Rectal smooth muscle tissue (tissue), 1 donor: ENCODE data around the gene GOLGA2.
"Not testable (repeated sequence)": the region's sequence is repeated elsewhere in the genome, so short reads cannot be mapped to it uniquely, and the experiment has no call there.

Source experiments
- H3K27ac ChIP-seq: one replicate; pipeline ENCODE4 v1.7.0; 2013; ENCODE audit warnings: low read depth, low read length, inconsistent platforms
- H3K27me3 ChIP-seq: one replicate; pipeline ENCODE4 v1.7.0; 2013; ENCODE audit warnings: low read length; ENCODE audit not compliant: control insufficient read depth, insufficient read depth
- H3K36me3 ChIP-seq: one replicate; pipeline ENCODE4 v1.7.0; 2013; ENCODE audit warnings: low read length; ENCODE audit not compliant: control insufficient read depth, insufficient read depth
- H3K4me1 ChIP-seq: one replicate; pipeline ENCODE4 v1.7.0; 2013; ENCODE audit warnings: low read length; ENCODE audit not compliant: control insufficient read depth, insufficient read depth
- H3K4me3 ChIP-seq: one replicate; pipeline ENCODE4 v1.7.0; 2013; ENCODE audit warnings: low read length
- H3K9ac ChIP-seq: one replicate; pipeline ENCODE4 v1.7.0; 2013; ENCODE audit warnings: low read length

GOLGA2 gene

DNA sequence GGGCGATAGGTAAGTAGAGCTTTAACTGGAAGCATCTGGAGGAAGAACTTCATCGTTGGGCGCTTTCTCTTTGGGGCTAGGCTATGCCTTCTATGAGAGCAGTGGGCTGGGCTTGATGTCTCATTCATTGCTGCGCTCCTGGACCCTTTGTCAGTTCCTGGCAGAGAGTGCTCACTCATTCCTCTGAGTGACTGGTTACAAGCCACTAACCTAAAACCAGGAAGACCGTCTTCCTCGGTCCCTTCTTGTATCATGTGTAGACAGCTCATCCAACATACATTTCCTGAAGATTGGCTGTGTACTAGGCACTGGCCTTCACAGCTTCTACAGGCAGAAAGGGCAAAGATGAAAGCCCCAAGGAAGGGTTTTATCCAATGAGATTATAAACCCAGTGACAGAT, 6.7 kb upstream of the GOLGA2 start:
- H3K36me3 ChIP-seq, result peaks cover 4% of the 10 kb centered on the region
- no peak overlapping the region for H3K9ac ChIP-seq
- H3K27me3 ChIP-seq, result no peaks in the 10 kb centered on the region
- no peak overlapping the region for H3K27ac ChIP-seq
- H3K4me3 ChIP-seq, result no peak overlapping the region
- H3K4me1 ChIP-seq, result no peaks in the 10 kb centered on the region

DNA sequence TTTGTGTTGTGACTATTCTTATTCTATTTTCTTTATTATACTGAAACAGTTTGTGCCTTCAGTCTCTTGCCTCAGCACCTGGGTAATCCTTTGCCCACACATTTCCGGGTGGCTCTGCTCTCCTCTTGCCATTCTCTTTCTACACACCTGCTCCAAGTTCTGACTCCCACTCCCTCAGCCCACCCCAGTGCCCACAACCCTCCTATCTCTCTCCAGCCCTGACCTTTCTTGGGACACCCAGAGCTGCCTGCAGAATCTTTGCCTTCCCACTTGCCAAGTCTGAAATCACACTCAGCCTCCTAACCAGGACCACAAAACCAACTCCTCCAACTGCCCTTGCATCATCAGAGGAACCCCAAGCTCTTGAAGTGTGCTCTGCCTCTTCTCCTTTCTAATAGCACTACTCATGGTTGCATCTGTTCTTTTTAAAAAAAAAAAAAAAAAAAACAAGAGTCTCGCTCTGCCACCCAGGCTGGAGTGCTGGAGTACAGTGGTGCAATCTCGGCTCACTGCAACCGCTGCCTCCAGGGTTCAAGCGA, 4.3 kb upstream of the GOLGA2 start:
- peaks cover 3% of the 10 kb centered on the region for H3K4me1 ChIP-seq
- H3K9ac ChIP-seq, result no peak overlapping the region
- H3K27me3 ChIP-seq, result no peaks in the 10 kb centered on the region
- H3K27ac ChIP-seq, result no peak overlapping the region
- H3K4me3 ChIP-seq, result no peak overlapping the region
- no peaks in the 10 kb centered on the region for H3K36me3 ChIP-seq

DNA sequence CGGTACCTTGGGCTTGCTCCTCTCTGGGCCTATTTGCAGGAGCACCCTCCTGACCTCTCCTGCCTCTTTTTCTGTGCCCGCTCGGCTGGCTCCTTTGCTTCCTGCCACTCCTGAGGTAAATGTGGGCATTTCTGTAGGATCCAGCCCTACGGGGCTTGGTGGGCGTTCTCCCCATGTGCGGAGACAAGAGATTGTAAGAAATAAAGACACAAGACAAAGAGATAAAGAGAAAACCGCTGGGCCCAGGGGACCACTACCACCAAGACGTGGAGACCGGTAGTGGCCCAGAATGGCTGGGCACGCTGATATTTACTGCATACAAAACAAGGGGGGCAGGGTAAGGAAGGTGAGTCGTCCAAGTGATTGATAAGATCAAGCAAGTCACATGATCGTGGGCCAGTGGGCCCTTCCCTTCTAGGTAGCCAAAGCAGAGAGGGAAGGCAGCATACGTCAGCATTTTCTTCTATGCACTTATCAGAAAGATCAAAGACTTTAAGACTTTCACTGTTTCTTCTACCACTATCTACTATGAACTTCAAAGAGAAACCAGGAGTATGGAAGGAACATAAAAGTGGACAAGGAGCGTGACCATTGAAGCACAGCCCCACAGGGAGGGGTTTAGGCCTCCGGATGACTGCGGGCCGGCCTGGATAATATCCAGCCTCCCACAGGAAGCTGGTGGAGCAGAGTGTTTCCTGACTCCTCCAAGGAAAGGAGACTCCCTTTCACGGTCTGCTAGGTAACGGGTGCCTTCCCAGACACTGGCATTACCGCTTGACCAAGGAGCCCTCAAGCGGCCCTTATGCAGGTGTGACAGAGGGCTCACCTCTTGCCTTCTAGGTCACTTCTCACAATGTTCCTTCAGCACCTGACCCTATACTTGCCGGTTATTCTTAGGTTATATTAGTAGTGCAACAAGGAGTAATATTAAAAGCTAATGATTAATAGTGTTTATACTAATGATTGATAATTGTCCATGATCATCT, 3.6 kb upstream of the GOLGA2 start:
- H3K4me3 ChIP-seq, H3K36me3 ChIP-seq, H3K4me1 ChIP-seq, H3K27me3 ChIP-seq, H3K9ac ChIP-seq, H3K27ac ChIP-seq: not testable (repeated sequence)

DNA sequence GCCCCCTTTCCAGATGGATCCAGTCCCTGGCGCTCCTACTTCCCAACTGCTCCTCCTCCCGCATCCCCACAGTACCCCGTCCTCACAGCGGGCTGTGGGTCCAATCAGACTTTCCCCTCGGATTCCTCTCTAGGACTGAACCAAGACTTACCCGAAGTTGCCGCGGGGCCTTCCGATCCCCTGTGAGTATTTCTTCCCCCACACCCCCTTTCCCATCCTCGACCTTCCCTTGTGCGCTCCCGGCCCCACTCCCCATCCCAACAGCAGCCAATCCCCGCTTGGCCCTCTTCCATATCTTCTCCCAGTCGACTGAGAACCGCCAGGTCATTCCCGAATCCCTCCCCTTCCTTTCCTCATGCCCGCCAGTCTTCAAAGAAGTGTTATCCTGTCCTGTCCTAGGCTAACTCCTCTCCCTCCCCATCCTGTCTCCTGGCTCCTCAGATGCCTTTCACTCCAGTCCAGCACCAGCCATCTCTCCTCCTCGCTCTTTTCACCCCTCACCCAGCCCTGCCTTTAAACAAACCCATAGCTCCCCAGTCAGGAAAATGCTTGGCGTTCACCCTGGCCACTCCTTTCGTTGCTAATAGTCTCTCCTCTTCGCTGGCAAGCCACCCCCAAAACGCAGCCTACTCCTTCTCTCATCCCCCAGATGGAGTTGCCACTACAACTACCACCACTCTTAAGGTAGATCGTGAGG, 915 bp upstream of the GOLGA2 start:
- Histone ChIP-seq H3K9ac (peak overlapping the region; percentile 75), H3K4me3 (peak overlapping the region; percentile 93), H3K27me3 (no peaks in the 10 kb centered on the region), H3K4me1 (peaks cover 7% of the 10 kb centered on the region), H3K36me3 (peaks cover 6% of the 10 kb centered on the region), H3K27ac (peak overlapping the region; percentile 88)

DNA sequence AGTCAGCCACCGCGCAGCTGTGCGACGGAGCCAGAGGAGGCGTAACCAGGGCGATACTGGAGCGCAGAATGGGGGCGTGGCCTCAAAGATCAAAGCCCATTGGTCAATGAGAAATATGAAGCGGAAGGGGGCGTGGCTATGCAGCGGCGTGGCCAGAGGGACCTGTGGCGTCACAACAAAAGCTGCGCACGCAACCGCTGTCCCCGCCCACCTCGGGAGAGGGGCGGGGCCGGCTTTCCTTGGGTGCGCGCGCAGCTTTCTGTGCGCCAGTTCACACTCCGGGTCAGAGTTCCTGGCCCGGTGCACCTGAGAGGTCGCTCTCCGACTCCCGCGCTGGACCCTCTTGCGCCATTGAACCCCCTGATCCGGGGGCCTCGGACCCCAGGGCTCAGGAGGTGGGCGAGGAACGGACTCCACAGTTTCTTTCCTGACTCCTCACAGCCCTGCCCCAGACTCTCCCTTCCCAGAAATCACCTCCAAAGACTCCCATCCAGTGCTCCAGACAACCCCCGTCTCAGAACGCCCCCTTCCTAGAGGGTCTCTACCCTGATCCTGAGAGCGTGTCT, 284 bp upstream of the GOLGA2 start, which contains the start of gene SWI5:
Gene SWI5, plus strand, starts transcription at position 269 of the 566 bp plus-strand sequence.
- H3K4me1 ChIP-seq, result peaks cover 7% of the 10 kb centered on the region
- H3K36me3 ChIP-seq, result peaks cover 12% of the 10 kb centered on the region
- H3K27me3 ChIP-seq, result no peaks in the 10 kb centered on the region
- peak within 1 kb of the TSS; percentile 88 for H3K27ac ChIP-seq
- peak within 1 kb of the TSS; percentile 75 for H3K9ac ChIP-seq
- H3K4me3 ChIP-seq, result peak within 1 kb of the TSS; percentile 93

DNA sequence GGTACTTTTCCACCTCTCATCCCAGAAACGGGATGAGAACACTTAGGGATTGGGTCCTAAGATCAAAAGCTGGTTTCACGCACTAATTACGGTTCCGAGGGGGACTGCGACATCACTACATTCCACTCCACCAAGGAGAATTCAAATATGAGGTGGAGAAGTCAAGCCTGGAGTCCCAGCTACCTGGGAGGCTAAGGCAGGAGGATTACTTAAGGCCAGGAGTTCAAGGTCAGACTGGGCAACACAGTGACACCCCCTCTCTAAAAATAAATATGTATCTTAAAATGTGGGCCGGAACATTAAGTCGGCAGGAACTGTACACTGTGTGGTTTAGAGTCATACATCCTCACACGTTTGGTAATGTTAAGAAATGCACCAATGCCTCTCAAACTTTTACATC, 1.6 kb downstream of the GOLGA2 start:
- H3K27me3 ChIP-seq, result no peaks in the 10 kb centered on the region
- H3K4me1 ChIP-seq, result peaks cover 7% of the 10 kb centered on the region
- H3K9ac ChIP-seq, result no peak overlapping the region
- no peak overlapping the region for H3K27ac ChIP-seq
- peak overlapping the region; percentile 68 for H3K4me3 ChIP-seq
- H3K36me3 ChIP-seq, result peaks cover 14% of the 10 kb centered on the region

DNA sequence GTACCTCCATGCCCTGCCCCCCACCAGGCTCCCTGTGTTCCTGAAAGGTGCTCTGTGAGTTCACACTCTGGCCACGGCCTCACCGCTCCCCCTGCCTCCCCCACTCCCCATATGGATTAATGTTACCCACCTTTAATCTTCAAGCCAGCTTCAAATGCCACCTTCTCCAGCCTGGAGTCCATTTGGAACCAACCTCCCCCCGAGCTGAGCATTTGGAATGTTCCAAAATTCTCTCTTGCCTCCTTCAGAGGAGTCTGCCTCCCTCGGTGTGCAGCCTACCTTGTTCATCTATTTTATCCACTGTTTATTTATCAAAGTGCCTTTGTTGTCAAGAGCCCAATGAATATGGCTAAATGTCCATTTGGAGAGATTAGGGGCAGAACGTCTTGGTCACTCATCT, 4.3 kb downstream of the GOLGA2 start:
- Histone ChIP-seq H3K36me3 (peaks cover 30% of the 10 kb centered on the region), H3K9ac (no peak overlapping the region), H3K27ac (no peak overlapping the region), H3K4me3 (no peak overlapping the region), H3K4me1 (peaks cover 4% of the 10 kb centered on the region), H3K27me3 (no peaks in the 10 kb centered on the region)

DNA sequence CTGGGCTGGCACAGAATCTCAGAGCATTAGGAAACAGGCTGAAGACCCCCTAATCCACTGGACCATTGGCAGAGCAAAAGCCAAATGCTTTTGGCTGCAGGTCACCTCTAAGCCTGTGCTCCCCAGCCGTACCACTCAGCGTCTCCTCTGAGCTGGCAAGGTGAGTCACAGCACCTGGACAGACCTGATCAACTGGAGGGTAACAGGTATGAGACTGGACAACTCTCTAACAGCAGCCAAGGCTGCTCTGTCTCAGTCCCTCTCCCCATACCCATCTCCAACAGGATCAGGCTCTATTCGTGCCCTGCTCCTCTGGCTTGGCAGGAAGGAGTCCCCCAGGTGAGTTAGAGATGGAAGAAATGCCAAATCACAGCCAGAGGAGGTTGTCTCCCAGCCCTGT, 4.7 kb downstream of the GOLGA2 start:
- Histone ChIP-seq H3K4me3 (no peak overlapping the region), H3K9ac (no peak overlapping the region), H3K27me3 (no peaks in the 10 kb centered on the region), H3K27ac (no peak overlapping the region), H3K4me1 (peaks cover 4% of the 10 kb centered on the region), H3K36me3 (peaks cover 30% of the 10 kb centered on the region)

DNA sequence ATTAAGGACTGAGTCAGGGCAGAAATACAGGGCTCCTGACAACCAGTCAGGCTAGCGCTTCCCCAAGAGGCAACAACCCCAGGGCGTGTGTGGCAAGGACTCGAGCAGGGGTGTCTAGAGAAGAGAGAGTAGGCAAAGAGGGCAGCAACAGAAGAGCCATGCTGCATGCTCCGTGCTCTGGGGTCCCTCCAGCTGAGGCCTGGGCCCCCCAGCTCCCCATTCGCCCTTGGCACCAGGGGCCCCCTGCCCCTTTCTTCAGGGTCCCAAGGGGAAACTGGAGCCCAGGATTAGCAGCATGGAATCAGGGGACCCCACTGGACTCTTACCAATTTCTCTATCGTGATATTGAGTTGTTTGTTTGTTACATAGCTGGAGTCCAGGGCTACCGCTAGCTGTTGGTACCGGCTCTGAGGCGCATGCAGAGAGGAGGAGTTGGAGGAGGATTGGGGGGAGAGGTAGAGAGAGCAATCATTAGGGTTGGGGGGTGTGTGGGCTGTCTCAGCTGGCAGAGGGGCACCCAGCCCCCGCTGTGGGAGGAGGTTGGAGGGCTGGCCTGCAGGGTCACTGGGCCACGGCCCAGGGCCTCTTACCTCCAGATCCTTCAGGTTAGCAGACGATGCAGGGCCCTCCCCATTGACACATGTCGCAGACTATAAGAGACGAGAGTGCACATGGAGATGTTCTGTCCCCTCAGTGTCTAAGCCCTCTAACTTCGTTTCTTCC, 8.8 kb downstream of the GOLGA2 start:
- Histone ChIP-seq H3K4me3 (no peak overlapping the region), H3K27me3 (no peaks in the 10 kb centered on the region), H3K9ac (no peak overlapping the region), H3K4me1 (no peaks in the 10 kb centered on the region), H3K27ac (no peak overlapping the region), H3K36me3 (peaks cover 36% of the 10 kb centered on the region)

DNA sequence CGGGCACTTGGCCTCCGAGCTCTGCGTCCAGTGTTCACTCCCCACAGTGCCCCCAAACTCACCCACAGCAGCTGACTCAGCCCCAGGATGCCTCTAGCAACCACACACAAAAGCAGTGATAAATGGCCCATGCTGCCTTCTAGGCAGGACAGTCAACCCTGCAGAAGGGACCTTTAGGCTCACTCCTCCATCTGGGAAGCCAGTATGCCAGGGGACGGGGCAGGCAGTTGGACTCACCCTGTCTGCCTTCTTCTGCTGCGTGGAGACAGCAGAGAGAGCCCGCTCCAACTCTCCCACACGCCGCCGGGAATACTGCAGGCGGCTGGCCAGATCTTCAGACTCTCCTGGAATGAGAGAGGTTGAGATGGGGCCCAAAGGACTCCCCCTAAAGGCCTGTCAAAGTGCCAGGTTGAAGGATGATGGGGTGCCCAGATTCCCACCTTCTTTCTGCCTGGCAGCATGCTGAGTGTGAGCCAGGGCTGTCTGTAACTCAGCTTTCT, 10.4 kb downstream of the GOLGA2 start:
- H3K36me3 ChIP-seq, result peaks cover 40% of the 10 kb centered on the region
- H3K4me1 ChIP-seq, result no peaks in the 10 kb centered on the region
- no peaks in the 10 kb centered on the region for H3K27me3 ChIP-seq
- no peak overlapping the region for H3K4me3 ChIP-seq
- no peak overlapping the region for H3K27ac ChIP-seq
- no peak overlapping the region for H3K9ac ChIP-seq

DNA sequence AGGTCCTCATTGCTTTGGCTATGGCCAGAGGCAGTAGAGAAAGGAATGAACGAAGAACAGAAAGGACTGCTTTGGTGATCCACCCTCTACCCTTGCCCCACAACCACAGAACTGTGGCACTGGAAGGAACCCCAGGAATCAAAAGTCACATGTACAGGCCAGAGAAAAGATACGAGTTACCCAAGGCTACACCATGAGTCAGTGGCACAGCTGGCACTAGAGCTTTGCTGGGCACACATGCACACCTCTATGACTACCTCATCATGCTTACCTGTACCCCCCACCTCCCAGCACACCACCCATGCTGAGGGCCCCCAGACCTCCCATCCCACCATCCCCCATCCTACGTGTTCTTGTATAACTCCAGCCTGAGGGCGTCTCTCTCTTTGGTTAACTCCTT, 13.1 kb downstream of the GOLGA2 start:
- H3K4me1 ChIP-seq, result no peaks in the 10 kb centered on the region
- H3K9ac ChIP-seq, result no peak overlapping the region
- no peak overlapping the region for H3K4me3 ChIP-seq
- peaks cover 57% of the 10 kb centered on the region for H3K36me3 ChIP-seq
- no peak overlapping the region for H3K27ac ChIP-seq
- no peaks in the 10 kb centered on the region for H3K27me3 ChIP-seq
